HepG2 (cell line): ENCODE results near the gene FAM20A. TPM values are rescaled to one million over a fixed set of nuclear protein-coding genes. Genes with fewer than 3 reads are reported as not detected.

Source experiments
- ATAC-seq: fragments of 200-7000 bp; cut with Tn5 transposase; 3 replicates; pipeline ENCODE4 v1.9.1; 2020; ENCODE audit warnings: mild to moderate bottlenecking, moderate library complexity
- BruUV-seq: library from RNA; stranded (reverse); fragments of 400-500 nt; replicated peaks from 2 replicates; lab custom pipeline; 2021; lab: Mats Ljungman, UMichigan
- CTCF ChIA-PET: fragments of 300-600 bp; formaldehyde crosslinking; extraction: SDS; loops from one replicate; lab custom pipeline; 2021; ENCODE audit warnings: low total read pairs, inconsistent platforms, low intra/inter-chr PET ratio; lab: Yijun Ruan, JAX
- POLR2A ChIA-PET: fragments of 350-600 bp; sonication (Branson Sonifier 250); formaldehyde crosslinking; loops from one replicate; lab custom pipeline; 2020; ENCODE audit warnings: antibody characterized with exemption, inconsistent platforms; lab: Yijun Ruan, JAX
- DNase-seq: peaks from one replicate; pipeline ENCODE4 v3.0.0-alpha.2; 2015; ENCODE audit warnings: low spot score
- FAIRE-seq: peaks from 3 replicates; lab custom pipeline; 2011; peaks lifted over from hg19 to GRCh38; lab: Jason Lieb, UNC
- H2AFZ ChIP-seq: one replicate; pipeline ENCODE4 v1.6.1; 2011; ENCODE audit warnings: low read length, inconsistent platforms
- H3K27ac ChIP-seq: fragments of 300-600 bp; 3 replicates; pipeline ENCODE4 v1.8.0; 2011; ENCODE audit warnings: mixed run types, mild to moderate bottlenecking, mixed read lengths, low read length, inconsistent platforms; ENCODE audit not compliant: insufficient read depth; ENCODE audit errors: extremely low read length
- H3K27me3 ChIP-seq, 2 experiments: fragments of 200-600 bp in 1 of 2; 2 replicates in 1 of 2; 3 replicates in 1 of 2; pipeline versions ENCODE4 v1.6.0 to v1.8.0; 2011; ENCODE audit warnings: low read length in 2 of 2, mild to moderate bottlenecking in 2 of 2, moderate library complexity in 2 of 2, inconsistent platforms in 1 of 2; ENCODE audit not compliant: insufficient read depth in 2 of 2, control insufficient read depth in 1 of 2
- H3K36me3 ChIP-seq, 2 experiments: fragments of 200-600 bp in 1 of 2; replicated peaks in 1 of 2; 2 replicates in 1 of 2; 3 replicates in 1 of 2; pipeline versions ENCODE4 v1.5.1 to v1.8.0; 2011; ENCODE audit warnings: low read length in 2 of 2, inconsistent platforms in 1 of 2; ENCODE audit not compliant: insufficient read depth in 2 of 2, control insufficient read depth in 1 of 2
- H3K4me1 ChIP-seq: 2 replicates; pipeline ENCODE4 v1.5.1; 2012; ENCODE audit warnings: low read length, inconsistent platforms; ENCODE audit not compliant: insufficient read depth
- H3K4me2 ChIP-seq: 2 replicates; pipeline ENCODE4 v1.6.0; 2011; ENCODE audit warnings: low read depth, low read length, inconsistent platforms
- H3K4me3 ChIP-seq, 3 experiments: fragments of 200-600 bp in 1 of 3; sonication (generic), shearing (Covaris generic) in 1 of 3; replicated peaks in 1 of 3; 2 replicates each; pipeline ENCODE4 v1.5.1; 2011 to 2016; ENCODE audit warnings: low read length in 3 of 3, inconsistent platforms in 2 of 3, low read depth in 2 of 3, mild to moderate bottlenecking in 2 of 3, control low read depth in 1 of 3, mixed read lengths in 1 of 3; ENCODE audit not compliant: insufficient read depth in 1 of 3
- H3K79me2 ChIP-seq: one replicate; pipeline ENCODE4 v1.6.1; 2011; ENCODE audit warnings: low read length, inconsistent platforms; ENCODE audit not compliant: insufficient read depth
- H3K9ac ChIP-seq: 2 replicates; pipeline ENCODE4 v1.6.0; 2011; ENCODE audit warnings: mild to moderate bottlenecking, low read depth, low read length, inconsistent platforms; ENCODE audit not compliant: insufficient read depth
- H3K9me3 ChIP-seq: 2 replicates; pipeline ENCODE4 v1.5.1; 2012; ENCODE audit warnings: mild to moderate bottlenecking, low read length
- H4K20me1 ChIP-seq: 2 replicates; pipeline ENCODE4 v1.6.0; 2011; ENCODE audit warnings: inconsistent platforms, mild to moderate bottlenecking, low read length, moderate library complexity; ENCODE audit not compliant: insufficient read depth
- CREBL2 ChIP-seq: sonication (generic); formaldehyde crosslinking; IDR thresholded peaks from 2 replicates; pipeline ENCODE4 v1.8.1; 2023; ENCODE audit warnings: missing genetic modification reagents, mild to moderate bottlenecking, borderline replicate concordance
- DMTF1 ChIP-seq: sonication (generic); formaldehyde crosslinking; IDR thresholded peaks from 2 replicates; pipeline ENCODE4 v1.4.0; 2020; ENCODE audit warnings: mild to moderate bottlenecking, missing genetic modification reagents
- NAIF1 ChIP-seq: sonication (generic); formaldehyde crosslinking; IDR thresholded peaks from 2 replicates; pipeline ENCODE4 v1.5.0; 2020; ENCODE audit warnings: mild to moderate bottlenecking, missing genetic modification reagents, borderline replicate concordance
- NFIC ChIP-seq: IDR thresholded peaks from 2 replicates; pipeline ENCODE4 v1.6.1; 2012; ENCODE audit warnings: mild to moderate bottlenecking, low read length, inconsistent platforms
- NR2C2 ChIP-seq: sonication (generic); formaldehyde crosslinking; IDR thresholded peaks from 2 replicates; pipeline ENCODE4 v1.4.0; 2020; ENCODE audit warnings: missing genetic modification reagents, mild to moderate bottlenecking, moderate library complexity, borderline replicate concordance
- WGBS: methylation state at CpG from one replicate; pipeline ENCODE4 v1.1.6; 2017; ENCODE audit warnings: low lambda C conversion rate; 5-methylcytosine and 5-hydroxymethylcytosine counted together
- in situ Hi-C: cut with HindIII; loops from 2 replicates; pipeline ENCODE4 v1.10.0; 2017; ENCODE audit warnings: low pct_unique_long_range_greater_than_20kb; ENCODE audit not compliant: extremely low pct_ligation_motif_present
- intact Hi-C: fragments of 100-400 bp; cut with micrococcal nuclease; formaldehyde crosslinking; loops from one replicate; pipeline ENCODE4 v1.10.0; 2022; ENCODE audit not compliant: unreplicated experiment
- polyA plus RNA-seq, 8 experiments: library from polyadenylated mRNA; depleted of rRNA in 3 of 8; stranded (reverse) in 7 of 8; unstranded in 1 of 8; fragments of >200 nt; fragmentation: Illumina TruSeq in 4 of 8; extraction: Trizol in 4 of 8; gene quantifications; 2 replicates each; pipeline versions ENCODE4 v1.2.1 to v1.2.3, GENCODE V29; 2011 to 2016; ENCODE audit warnings: low read depth in 4 of 8, missing spikeins in 1 of 8, mixed read lengths in 1 of 8; ENCODE audit not compliant: insufficient read depth in 1 of 8
- total RNA-seq, 5 experiments: library from RNA; depleted of rRNA; stranded (reverse); fragments of >200 nt; fragmentation: Illumina TruSeq; extraction: Trizol; gene quantifications; 2 replicates each; pipeline ENCODE4 v1.2.3, GENCODE V29; 2016; ENCODE audit warnings: low read depth in 1 of 5

The FAM20A gene
- total and polyA plus RNA-seq, 2 of the 13 experiments (the other 11 are each of a cell fraction or from before 2014, with no cell fraction given): 9.3 to 20.7 TPM

GRCh38 chr17:68641276-68642117 is 40.3 kb upstream of the FAM20A start (continued):
- TF ChIP-seq NFIC (no peak), NR2C2 (CRISPR knock-in tag) (no peak), NAIF1 (CRISPR knock-in tag) (no peak)

- 32% methylated on average over 2 of the region's 2 CpGs for WGBS
- Histone ChIP-seq H3K9ac (no peak overlapping the region), H3K4me3 (no peak overlapping the region), H3K79me2 (no peaks in the 10 kb centered on the region), H2AFZ (no peak overlapping the region), H4K20me1 (no peaks in the 10 kb centered on the region), H3K9me3 (no peaks in the 10 kb centered on the region), H3K27ac (no peak overlapping the region), H3K36me3 (no peaks in the 10 kb centered on the region), H3K4me2 (no peak overlapping the region), H3K27me3 (peaks cover 2 to 7% of the 10 kb centered on the region in 2 experiments; a peak in 3 of 5 replicates), H3K4me1 (no peaks in the 10 kb centered on the region)
- DNase-seq (no peak), ATAC-seq (no peak), FAIRE-seq (no peak)
- ChIA-PET POLR2A (no interaction called here), CTCF (no interaction called here)
- intact Hi-C loops (no loop called here), in situ Hi-C loops (no loop called here)
- TF ChIP-seq DMTF1 (CRISPR knock-in tag): no peak
- no peak for TF ChIP-seq CREBL2 (CRISPR knock-in tag)
- BruUV-seq: no TSS peak
These were observed 39.2 kb upstream of the FAM20A start for GRCh38 chr17:68640242-68640989.
